ENCODE measurements around the gene CYB5D1. TPM values are rescaled to one million over a fixed set of nuclear protein-coding genes. Genes with fewer than 3 reads are reported as not detected.

The CYB5D1 gene
- total RNA-seq, 1 experiment from 2014 or later, result 18.0 TPM

- Histone ChIP-seq H3K27me3 (ENCODE audit: insufficient read depth, low read length) (peaks cover 10% of the 10 kb centered on the region; the same call in 1 of the 2 replicates), H3T11ph (ENCODE audit: low read length) (no peak overlapping the region), H3K56ac (ENCODE audit: insufficient read length, low read depth, low read length) (no peak overlapping the region), H2AK5ac (ENCODE audit: insufficient read length, low read length) (no peak overlapping the region), H3K9ac (ENCODE audit: extremely low read depth, insufficient read length, low read length) (no peak overlapping the region), H4K5ac (ENCODE audit: insufficient read length, low read depth, low read length) (no peak overlapping the region), H3K4ac (ENCODE audit: low read depth, low read length) (no peak overlapping the region), H3K23me2 (ENCODE audit: insufficient read length, low read depth, low read length, poor library complexity, severe bottlenecking) (peaks cover 29% of the 10 kb centered on the region), H4K20me1 (ENCODE audit: control insufficient read depth, insufficient read depth, insufficient read length) (no peaks in the 10 kb centered on the region), H3K4me2 (ENCODE audit: insufficient read depth, insufficient read length, low read length) (peak overlapping the region; percentile 97), H3K14ac (ENCODE audit: insufficient read depth, low read length) (no peak overlapping the region), H4K91ac (ENCODE audit: insufficient read length, low read depth, low read length) (no peak overlapping the region), H2BK5ac (ENCODE audit: insufficient read length, low read length) (no peak overlapping the region), H4K8ac (replicated peaks; ENCODE audit: insufficient read length, low read depth, low read length) (no peak overlapping the region), H3K23ac (ENCODE audit: insufficient read length, low read depth, low read length) (no peak overlapping the region), H2AFZ (ENCODE audit: low read length) (no peak overlapping the region), H3K9me3 (ENCODE audit: control insufficient read depth, low read depth, low read length) (no peaks in the 10 kb centered on the region), H3K4me1 (ENCODE audit: insufficient read depth, low read length) (no peaks in the 10 kb centered on the region), H3K79me2 (ENCODE audit: insufficient read depth, low read length) (no peaks in the 10 kb centered on the region), H2BK15ac (ENCODE audit: low read depth, low read length) (no peak overlapping the region), H3K79me1 (ENCODE audit: insufficient read depth, low read depth, low read length, poor library complexity, severe bottlenecking) (no peaks in the 10 kb centered on the region), H2BK12ac (ENCODE audit: insufficient read length, low read depth, low read length) (no peak overlapping the region), H3K27ac (ENCODE audit: insufficient read length, low read depth, low read length) (no peak overlapping the region), H2BK20ac (ENCODE audit: low read depth, low read length, poor library complexity, severe bottlenecking) (no peak overlapping the region), H3K18ac (ENCODE audit: insufficient read length, low read depth, low read length) (no peak overlapping the region), H2BK120ac (ENCODE audit: low read depth, low read length, poor library complexity, severe bottlenecking) (no peak overlapping the region)
- H3K9me3 Mint-ChIP-seq, result no peaks in the 10 kb centered on the region; a peak in 1 of 5 replicates
- H3K27me3 Mint-ChIP-seq (ENCODE audit: low read depth), result peaks cover 15% of the 10 kb centered on the region
- WGBS (ENCODE audit: extremely low coverage, insufficient read length, low lambda C conversion rate), result no CpG with 5 or more reads among the region's 15 CpGs
- H3K4me3 Mint-ChIP-seq, result peak overlapping the region; percentile 89 to 94
- TF ChIP-seq CTCF (conservative IDR thresholded peaks at IDR 0.05), result no peak
- DNase-seq, result no peak
- no peak overlapping the region; a peak in 1 of 7 replicates for H3K27ac Mint-ChIP-seq
- peaks cover 4 to 32% (median 27%) of the 10 kb centered on the region in 3 experiments; a peak in 6 of 7 replicates for H3K36me3 Mint-ChIP-seq (ENCODE audit: insufficient read depth in 1 of 3, low read depth in 3 of 3)
- H3K4me1 Mint-ChIP-seq, result peaks cover 13 to 27% of the 10 kb centered on the region in 2 experiments
These were observed 12.3 kb upstream of the CYB5D1 start for GRCh38 chr17:7845359-7846062.
